IMR-90 (cell line): ENCODE measurements around the gene CAPN8. TPM values are rescaled to one million over a fixed set of nuclear protein-coding genes. Genes with fewer than 3 reads are reported as not detected.

Experiments
- ATAC-seq: fragments of 200-7000 bp; cut with Tn5 transposase; 2 replicates; pipeline ENCODE4 v1.9.1; 2020; ENCODE audit warnings: low read depth, mild to moderate bottlenecking, moderate library complexity
- BruUV-seq: library from RNA; stranded (reverse); fragments of 400-500 nt; replicated peaks from 2 replicates; lab custom pipeline; 2021; lab: Mats Ljungman, UMichigan
- CTCF ChIA-PET: fragments of 300-600 bp; formaldehyde crosslinking; extraction: SDS; loops from one replicate; lab custom pipeline; 2021; ENCODE audit warnings: antibody characterized with exemption; lab: Yijun Ruan, JAX
- POLR2A ChIA-PET: fragments of 300-600 bp; sonication (Branson Sonifier 250); formaldehyde crosslinking; loops from one replicate; lab custom pipeline; 2022; ENCODE audit warnings: antibody characterized with exemption; ENCODE audit not compliant: unreplicated experiment; lab: Charles Lee
- DNase-seq: peaks from one replicate; pipeline ENCODE4 v3.0.0; 2013
- H2AFZ ChIP-seq: replicated peaks from 2 replicates; pipeline ENCODE3; 2013; ENCODE audit warnings: low read length, mild to moderate bottlenecking; ENCODE audit not compliant: poor library complexity
- H2AK5ac ChIP-seq: 2 replicates; pipeline ENCODE4 v1.6.1; 2013; ENCODE audit warnings: low read depth, low read length, inconsistent platforms
- H2AK9ac ChIP-seq: replicated peaks from 2 replicates; pipeline ENCODE3; 2013; ENCODE audit warnings: mild to moderate bottlenecking, low read depth, low read length, moderate library complexity; ENCODE audit not compliant: poor library complexity
- H2BK120ac ChIP-seq: 2 replicates; pipeline ENCODE4 v1.6.1; 2013; ENCODE audit warnings: low read depth, low read length, inconsistent platforms
- H2BK15ac ChIP-seq: 3 replicates; pipeline ENCODE4 v1.6.1; 2013; ENCODE audit warnings: low read depth, low read length, inconsistent platforms
- H2BK20ac ChIP-seq: 2 replicates; pipeline ENCODE4 v1.6.1; 2013; ENCODE audit warnings: low read depth, mild to moderate bottlenecking, inconsistent platforms, low read length, moderate library complexity
- H2BK5ac ChIP-seq: 2 replicates; pipeline ENCODE4 v1.6.1; 2013; ENCODE audit warnings: mild to moderate bottlenecking, low read depth, low read length, inconsistent platforms; ENCODE audit not compliant: poor library complexity, severe bottlenecking
- H3K14ac ChIP-seq: replicated peaks from 2 replicates; pipeline ENCODE4 v1.6.1; 2013; ENCODE audit warnings: low read depth, low read length, inconsistent platforms
- H3K18ac ChIP-seq: 2 replicates; pipeline ENCODE4 v1.6.1; 2013; ENCODE audit warnings: low read depth, low read length, control low read depth
- H3K23ac ChIP-seq: 2 replicates; pipeline ENCODE4 v1.6.1; 2013; ENCODE audit warnings: low read depth, low read length, inconsistent platforms
- H3K27ac ChIP-seq: 2 replicates; pipeline ENCODE4 v1.5.1; 2013; ENCODE audit warnings: mild to moderate bottlenecking, control low read depth, low read length; ENCODE audit not compliant: insufficient read depth
- H3K27me3 ChIP-seq: 2 replicates; pipeline ENCODE4 v1.6.1; 2013; ENCODE audit warnings: low read length; ENCODE audit not compliant: control insufficient read depth, insufficient read depth
- H3K36me3 ChIP-seq: 2 replicates; pipeline ENCODE4 v1.6.1; 2013; ENCODE audit warnings: low read length, mixed read lengths; ENCODE audit not compliant: control insufficient read depth, insufficient read depth
- H3K4ac ChIP-seq: 2 replicates; pipeline ENCODE4 v1.6.1; 2013; ENCODE audit warnings: low read depth, low read length, inconsistent platforms
- H3K4me1 ChIP-seq: 2 replicates; pipeline ENCODE4 v1.6.1; 2013; ENCODE audit warnings: low read length, mixed read lengths; ENCODE audit not compliant: control insufficient read depth, insufficient read depth
- H3K4me2 ChIP-seq: 2 replicates; pipeline ENCODE4 v1.6.1; 2013; ENCODE audit warnings: low read depth, mild to moderate bottlenecking, control low read depth, low read length, moderate library complexity
- H3K4me3 ChIP-seq: 2 replicates; pipeline ENCODE4 v1.5.1; 2013; ENCODE audit warnings: low read depth, mild to moderate bottlenecking, control low read depth, low read length, moderate library complexity; ENCODE audit not compliant: insufficient read depth
- H3K56ac ChIP-seq: 2 replicates; pipeline ENCODE4 v1.6.1; 2013; ENCODE audit warnings: low read length, inconsistent platforms; ENCODE audit not compliant: insufficient read depth; ENCODE audit errors: extremely low read depth
- H3K79me1 ChIP-seq, 2 experiments: 2 replicates each; pipeline ENCODE4 v1.6.1; 2013; ENCODE audit warnings: low read length in 2 of 2, inconsistent platforms in 1 of 2, low read depth in 1 of 2
- H3K9ac ChIP-seq: 2 replicates; pipeline ENCODE4 v1.6.1; 2013; ENCODE audit warnings: low read depth, low read length, control low read depth
- H3K9me1 ChIP-seq: 2 replicates; pipeline ENCODE4 v1.6.1; 2013; ENCODE audit warnings: low read length, inconsistent platforms; ENCODE audit not compliant: insufficient read depth
- H3K9me3 ChIP-seq: 2 replicates; pipeline ENCODE4 v1.6.1; 2013; ENCODE audit warnings: low read length; ENCODE audit not compliant: control insufficient read depth, insufficient read depth
- H4K20me1 ChIP-seq: 2 replicates; pipeline ENCODE4 v1.6.1; 2013; ENCODE audit warnings: low read length, inconsistent platforms; ENCODE audit not compliant: insufficient read depth
- H4K5ac ChIP-seq: 2 replicates; pipeline ENCODE4 v1.6.1; 2013; ENCODE audit warnings: mild to moderate bottlenecking, low read depth, low read length, control low read depth
- H4K8ac ChIP-seq, 2 experiments: 2 replicates each; pipeline ENCODE4 v1.6.1; 2013; ENCODE audit warnings: low read depth in 2 of 2, low read length in 2 of 2, control low read depth in 1 of 2, inconsistent platforms in 1 of 2
- H4K91ac ChIP-seq: 2 replicates; pipeline ENCODE4 v1.6.1; 2013; ENCODE audit warnings: low read depth, low read length, inconsistent platforms; ENCODE audit not compliant: insufficient read depth
- BHLHE40 ChIP-seq: fragments of 150-350 bp; IDR thresholded peaks from 2 replicates; pipeline ENCODE4 v1.6.1; 2016; ENCODE audit warnings: mild to moderate bottlenecking, low read depth, low read length
- CEBPB ChIP-seq: IDR thresholded peaks from 2 replicates; pipeline ENCODE4 v1.6.1; 2012; ENCODE audit warnings: low read depth, low read length, improper control_type of control experiment
- CHD1 ChIP-seq: IDR thresholded peaks from 2 replicates; pipeline ENCODE4 v1.6.1; 2012; ENCODE audit warnings: low read depth, low read length, improper control_type of control experiment
- ELK1 ChIP-seq: fragments of 150-350 bp; IDR thresholded peaks from 2 replicates; pipeline ENCODE4 v1.6.1; 2016; ENCODE audit warnings: low read depth, mild to moderate bottlenecking, low read length, moderate library complexity, borderline replicate concordance
- FOS ChIP-seq: fragments of 150-350 bp; IDR thresholded peaks from 2 replicates; pipeline ENCODE4 v1.6.1; 2016; ENCODE audit warnings: low read depth, low read length
- MAFK ChIP-seq: IDR thresholded peaks from 2 replicates; pipeline ENCODE4 v1.6.1; 2012; ENCODE audit warnings: low read depth, low read length, improper control_type of control experiment
- MAZ ChIP-seq: IDR thresholded peaks from 2 replicates; pipeline ENCODE4 v1.6.1; 2012; ENCODE audit warnings: low read depth, mild to moderate bottlenecking, low read length, improper control_type of control experiment, moderate library complexity, borderline replicate concordance
- MXI1 ChIP-seq: IDR thresholded peaks from 2 replicates; pipeline ENCODE4 v1.6.1; 2012; ENCODE audit warnings: low read depth, mild to moderate bottlenecking, low read length, moderate library complexity, borderline replicate concordance
- NFE2L2 ChIP-seq: fragments of 150-350 bp; IDR thresholded peaks from 2 replicates; pipeline ENCODE4 v1.6.1; 2016; ENCODE audit warnings: low read depth, mild to moderate bottlenecking, low read length
- POLR2A ChIP-seq: IDR thresholded peaks from 2 replicates; pipeline ENCODE4 v1.6.1; 2012; ENCODE audit warnings: mild to moderate bottlenecking, low read depth, low read length
- RAD21 ChIP-seq: IDR thresholded peaks from 2 replicates; pipeline ENCODE4 v1.6.1; 2012; ENCODE audit warnings: low read length, improper control_type of control experiment
- RCOR1 ChIP-seq: IDR thresholded peaks from 2 replicates; pipeline ENCODE4 v1.6.1; 2012; ENCODE audit warnings: mild to moderate bottlenecking, low read length, improper control_type of control experiment; ENCODE audit not compliant: insufficient replicate concordance
- SMC3 ChIP-seq: fragments of 150-350 bp; IDR thresholded peaks from 2 replicates; pipeline ENCODE4 v1.6.1; 2016; ENCODE audit warnings: low read depth, mild to moderate bottlenecking, antibody characterized with exemption, low read length, moderate library complexity
- USF2 ChIP-seq: fragments of 150-350 bp; IDR thresholded peaks from 2 replicates; pipeline ENCODE4 v1.6.1; 2017; ENCODE audit warnings: mild to moderate bottlenecking, antibody characterized with exemption, low read length, low read depth
- WGBS, 2 experiments: methylation state at CpG; one replicate each; pipeline versions ENCODE4 v1.1.5 to v1.1.7; 2013; ENCODE audit warnings: missing lambda C conversion rate in 2 of 2; ENCODE audit not compliant: insufficient read length in 1 of 2; ENCODE audit errors: extremely low coverage in 2 of 2; 5-methylcytosine and 5-hydroxymethylcytosine counted together
- dilution Hi-C: fragments of 300-500 bp; cut with HindIII; formaldehyde crosslinking; loops from one replicate; pipeline ENCODE4 v1.14.3; 2018; ENCODE audit warnings: low sequenced_read_pairs; ENCODE audit not compliant: unreplicated experiment
- in situ Hi-C: fragments of 300-500 bp; cut with MboI; formaldehyde crosslinking; loops from 3 replicates; pipeline ENCODE4 v1.14.3; 2019; ENCODE audit warnings: low sequenced_read_pairs, inconsistent platforms, mixed read lengths
- intact Hi-C: fragments of 100-400 bp; cut with micrococcal nuclease; formaldehyde crosslinking; loops from 2 replicates; pipeline ENCODE4 v1.10.0; 2022
- polyA plus RNA-seq, 3 experiments: library from polyadenylated mRNA; depleted of rRNA; stranded (reverse); fragments of >200 nt; gene quantifications; 2 replicates each; pipeline ENCODE4 v1.2.3, GENCODE V29; 2012; ENCODE audit warnings: low replicate concordance in 1 of 3
- total RNA-seq: library from RNA; depleted of rRNA; stranded (reverse); fragments of >200 nt; gene quantifications from 2 replicates; pipeline ENCODE4 v1.2.3, GENCODE V29; 2012

CAPN8 gene
- total and polyA plus RNA-seq, 2 of the 4 experiments (the other 2 are of a cell fraction), result not detected

DNA sequence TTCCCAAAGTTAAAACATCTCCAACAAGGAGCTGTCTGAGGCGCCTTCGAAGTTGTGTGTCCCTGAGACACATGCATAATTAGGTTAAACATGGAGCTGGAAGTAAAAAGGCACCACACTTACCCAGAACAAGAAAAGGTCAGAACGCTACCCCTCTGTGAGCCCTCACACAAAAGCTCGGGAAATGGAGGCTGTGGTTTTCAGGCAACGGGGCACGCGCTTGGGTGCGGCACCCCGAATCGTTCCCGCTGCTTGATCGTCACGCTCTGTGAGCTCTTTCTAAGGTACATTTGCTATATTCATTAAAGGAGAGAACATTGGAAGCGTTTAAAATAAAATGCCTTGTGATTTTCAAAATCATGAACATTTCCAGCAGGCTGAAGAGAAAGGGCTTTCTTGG lies 12.5 kb downstream of the CAPN8 start:
- ATAC-seq (no peak), DNase-seq (no peak)
- dilution Hi-C loops (no loop called here), in situ Hi-C loops (no loop called here), intact Hi-C loops (no loop called here)
- Histone ChIP-seq H3K9me1 (no peaks in the 10 kb centered on the region; the same call in 1 of the 2 replicates), H3K14ac (no peak overlapping the region), H2BK20ac (no peak overlapping the region), H4K20me1 (no peaks in the 10 kb centered on the region), H3K23ac (no peak overlapping the region), H2AFZ (no peak overlapping the region), H3K4me3 (no peak overlapping the region), H3K9ac (no peak overlapping the region), H2AK9ac (no peak overlapping the region), H4K8ac (no peak overlapping the region), H3K4me2 (no peak overlapping the region), H3K79me1 (no peaks in the 10 kb centered on the region), H2AK5ac (no peak overlapping the region), H3K9me3 (no peaks in the 10 kb centered on the region), H4K91ac (no peak overlapping the region), H2BK120ac (no peak overlapping the region), H2BK5ac (no peak overlapping the region), H3K18ac (no peak overlapping the region), H3K27ac (no peak overlapping the region), H2BK15ac (no peak overlapping the region), H4K5ac (no peak overlapping the region), H3K56ac (no peak overlapping the region), H3K27me3 (peaks cover 22% of the 10 kb centered on the region), H3K4me1 (no peaks in the 10 kb centered on the region), H3K4ac (no peak overlapping the region), H3K36me3 (no peaks in the 10 kb centered on the region)
- ChIA-PET POLR2A (no interaction called here), CTCF (interaction anchor here (0.6 to 1.0 kb wide), 2 partner anchors 10 to 11 kb away, joined by 3 read pairs; no protein-coding TSS in a partner anchor)
- no TSS peak for BruUV-seq
- WGBS, 2 experiments, result no CpG with 5 or more reads among the region's 14 CpGs
- TF ChIP-seq MAZ (no peak), CHD1 (no peak), BHLHE40 (no peak), POLR2A (no peak), RAD21 (no peak), CEBPB (no peak), USF2 (no peak), MXI1 (no peak), MAFK (no peak), FOS (no peak), ELK1 (no peak), NFE2L2 (no peak), RCOR1 (no peak), SMC3 (no peak)
